ENCODE measurements around the gene OR5H1.
"Not testable (repeated sequence)": the region's sequence is repeated elsewhere in the genome, so short reads cannot be mapped to it uniquely, and the experiment has no call there.

Gene OR5H1

DNA sequence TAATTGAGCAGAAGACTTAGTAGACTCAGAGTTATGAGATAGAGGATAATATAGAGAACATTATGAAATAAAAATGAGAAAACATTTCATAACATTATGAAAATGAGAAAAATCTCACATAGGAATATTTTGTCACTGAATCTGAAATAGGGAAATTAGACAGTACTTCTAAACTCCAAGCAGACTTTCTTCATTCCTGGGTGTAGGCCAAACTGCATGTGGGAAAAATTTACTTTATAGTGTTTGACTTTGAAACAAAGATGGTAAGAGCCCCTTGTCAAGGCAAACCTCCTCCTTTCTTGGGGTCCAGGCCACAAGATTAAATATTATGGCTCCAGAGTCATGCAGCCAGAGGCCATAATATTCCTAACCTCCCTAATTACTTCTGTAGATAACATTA lies 10.0 kb downstream of the OR5H1 start:
- Histone ChIP-seq H3K27me3 (ENCODE audit: control insufficient read depth in 1 of 2, insufficient read depth in 2 of 2, low read length in 2 of 2) (no peaks in the 10 kb centered on the region), H3K9ac (ENCODE audit: low read length in 2 of 2) (no peak overlapping the region), H3K36me3 (ENCODE audit: control insufficient read depth in 2 of 2, insufficient read depth in 2 of 2, low read length in 2 of 2) (no peaks in the 10 kb centered on the region), H3K4me1 (ENCODE audit: control insufficient read depth, insufficient read depth, low read length) (no peaks in the 10 kb centered on the region), H3K9me3 (ENCODE audit: control insufficient read depth in 2 of 2, low read length in 2 of 2) (no peaks in the 10 kb centered on the region), H3K4me3 (ENCODE audit: low read length in 2 of 2) (no peak overlapping the region), H3K27ac (ENCODE audit: low read length) (no peak overlapping the region)

DNA sequence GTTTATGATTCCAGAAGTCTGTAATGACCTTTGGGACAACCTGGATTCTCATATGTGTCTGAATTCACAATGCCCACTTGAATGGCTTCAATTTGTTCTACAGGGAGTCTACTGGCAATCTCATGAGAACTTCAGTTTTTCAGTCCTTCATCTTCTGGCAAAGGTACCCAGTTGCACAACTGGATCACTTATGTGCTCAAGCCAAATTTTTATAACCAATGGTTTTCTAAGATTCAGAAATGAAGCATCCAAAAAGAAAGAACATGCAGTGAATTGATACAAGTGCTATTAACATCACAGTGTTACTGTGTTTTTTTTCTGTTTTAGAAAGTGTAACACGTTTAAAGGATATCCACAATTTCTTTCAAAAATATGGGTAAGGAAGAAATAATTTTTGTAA lies 16.7 kb downstream of the OR5H1 start, which contains the start of gene OR5H14:
OR5H14 (plus strand) TSS at position 301 of the 400 bp plus-strand sequence. CDS start 1,907 bp downstream, outside the sequence.
- Histone ChIP-seq H3K9me3 (ENCODE audit: control insufficient read depth in 2 of 2, low read length in 2 of 2) (no peaks in the 10 kb centered on the region), H3K36me3 (ENCODE audit: control insufficient read depth in 2 of 2, insufficient read depth in 2 of 2, low read length in 2 of 2) (no peaks in the 10 kb centered on the region), H3K4me3 (ENCODE audit: low read length in 2 of 2) (no peak within 1 kb of the TSS), H3K9ac (ENCODE audit: low read length in 2 of 2) (no peak within 1 kb of the TSS), H3K27ac (ENCODE audit: low read length) (no peak within 1 kb of the TSS), H3K4me1 (ENCODE audit: control insufficient read depth, insufficient read depth, low read length) (no peaks in the 10 kb centered on the region), H3K27me3 (ENCODE audit: control insufficient read depth in 1 of 2, insufficient read depth in 2 of 2, low read length in 2 of 2) (no peaks in the 10 kb centered on the region)

DNA sequence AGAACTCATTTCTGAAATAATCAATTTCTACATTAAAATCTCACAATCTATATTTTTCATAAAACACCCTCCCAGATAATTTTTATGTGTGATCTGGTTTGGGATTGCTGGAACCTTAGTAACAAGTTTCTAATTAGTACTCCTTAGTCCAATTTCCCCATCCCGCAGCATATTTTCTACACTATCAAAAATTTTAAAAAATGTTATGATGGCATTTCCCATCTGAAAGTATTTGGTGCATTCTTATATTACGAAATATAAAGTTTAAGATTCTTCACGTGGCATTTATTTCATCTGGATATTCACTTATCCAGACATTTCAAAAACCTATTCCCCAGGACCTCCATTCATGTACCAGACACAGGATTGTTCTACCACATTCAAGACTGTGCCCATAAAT lies 18.2 kb downstream of the OR5H1 start:
- H3K9ac ChIP-seq (ENCODE audit: low read length in 2 of 2): no peak overlapping the region
- no peaks in the 10 kb centered on the region for H3K27me3 ChIP-seq (ENCODE audit: control insufficient read depth in 1 of 2, insufficient read depth in 2 of 2, low read length in 2 of 2)
- H3K27ac ChIP-seq (ENCODE audit: low read length): no peak overlapping the region
- no peaks in the 10 kb centered on the region for H3K4me1 ChIP-seq (ENCODE audit: control insufficient read depth, insufficient read depth, low read length)
- no peak overlapping the region for H3K4me3 ChIP-seq (ENCODE audit: low read length in 2 of 2)
- H3K36me3 ChIP-seq (ENCODE audit: control insufficient read depth in 2 of 2, insufficient read depth in 2 of 2, low read length in 2 of 2): no peaks in the 10 kb centered on the region
- no peaks in the 10 kb centered on the region for H3K9me3 ChIP-seq (ENCODE audit: control insufficient read depth in 2 of 2, low read length in 2 of 2)

DNA sequence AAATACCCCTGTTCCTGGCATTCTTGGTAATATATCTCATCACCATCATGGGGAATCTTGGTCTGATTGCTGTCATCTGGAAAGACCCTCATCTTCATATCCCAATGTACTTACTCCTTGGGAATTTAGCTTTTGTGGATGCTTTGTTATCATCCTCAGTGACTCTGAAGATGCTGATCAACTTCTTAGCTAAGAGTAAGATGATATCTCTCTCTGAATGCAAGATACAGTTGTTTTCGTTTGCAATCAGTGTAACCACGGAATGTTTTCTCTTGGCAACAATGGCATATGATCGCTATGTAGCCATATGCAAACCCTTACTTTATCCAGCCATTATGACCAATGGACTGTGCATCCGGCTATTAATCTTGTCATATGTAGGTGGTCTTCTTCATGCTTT lies 18.9 kb downstream of the OR5H1 start:
- H3K4me1 ChIP-seq (ENCODE audit: control insufficient read depth, insufficient read depth, low read length); H3K27me3 ChIP-seq (ENCODE audit: control insufficient read depth in 1 of 2, insufficient read depth in 2 of 2, low read length in 2 of 2); H3K9me3 ChIP-seq (ENCODE audit: control insufficient read depth in 2 of 2, low read length in 2 of 2); H3K36me3 ChIP-seq (ENCODE audit: control insufficient read depth in 2 of 2, insufficient read depth in 2 of 2, low read length in 2 of 2); H3K4me3 ChIP-seq (ENCODE audit: low read length in 2 of 2); H3K9ac ChIP-seq (ENCODE audit: low read length in 2 of 2); H3K27ac ChIP-seq (ENCODE audit: low read length): not testable (repeated sequence)

DNA sequence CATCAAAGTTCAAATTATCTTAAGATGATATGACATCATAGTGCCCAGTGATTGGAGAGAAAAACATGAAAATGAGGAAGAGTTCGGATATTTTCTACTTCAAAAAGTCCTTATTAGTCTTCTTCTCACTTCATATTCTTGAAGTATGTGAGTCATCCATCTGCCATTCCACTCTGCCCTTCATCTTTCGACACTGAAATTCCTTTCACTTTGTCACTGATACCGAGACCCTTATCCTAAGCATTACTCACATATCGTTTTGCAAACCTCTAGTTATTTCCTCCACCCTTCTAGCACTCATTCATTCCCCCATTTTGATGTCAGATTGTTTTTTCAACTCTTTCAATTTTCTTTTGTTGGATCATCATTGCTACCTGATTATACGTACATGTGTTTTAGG lies 20.7 kb downstream of the OR5H1 start:
- H3K27me3 ChIP-seq (ENCODE audit: control insufficient read depth in 1 of 2, insufficient read depth in 2 of 2, low read length in 2 of 2): no peaks in the 10 kb centered on the region
- no peak overlapping the region for H3K9ac ChIP-seq (ENCODE audit: low read length in 2 of 2)
- H3K27ac ChIP-seq (ENCODE audit: low read length): no peak overlapping the region
- no peaks in the 10 kb centered on the region for H3K9me3 ChIP-seq (ENCODE audit: control insufficient read depth in 2 of 2, low read length in 2 of 2)
- no peak overlapping the region for H3K4me3 ChIP-seq (ENCODE audit: low read length in 2 of 2)
- H3K36me3 ChIP-seq (ENCODE audit: control insufficient read depth in 2 of 2, insufficient read depth in 2 of 2, low read length in 2 of 2): no peaks in the 10 kb centered on the region
- H3K4me1 ChIP-seq (ENCODE audit: control insufficient read depth, insufficient read depth, low read length): no peaks in the 10 kb centered on the region

DNA sequence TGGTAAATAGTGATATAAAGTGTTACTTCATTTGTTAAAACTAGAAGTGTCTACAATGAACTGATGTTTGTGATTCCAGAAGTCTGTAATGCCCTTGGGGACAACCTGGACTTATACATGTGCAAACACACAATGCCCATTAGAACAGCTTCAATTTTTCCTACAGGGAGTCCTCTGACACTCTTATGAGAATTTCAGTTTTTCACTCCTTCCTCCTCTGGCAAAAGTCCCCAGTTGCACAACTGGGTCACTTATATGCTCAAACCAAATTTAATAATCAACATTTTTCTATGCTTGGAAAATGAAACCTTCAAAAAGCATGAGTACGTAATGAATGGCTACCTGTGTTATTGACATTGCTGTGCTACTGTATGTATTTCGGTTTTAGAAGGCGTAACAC lies 35.9 kb downstream of the OR5H1 start, which contains the start of gene OR5H15:
OR5H15 (plus strand) TSS at position 301 of the 400 bp plus-strand sequence. CDS start 2,004 bp downstream, outside the sequence.
- Histone ChIP-seq H3K27me3 (ENCODE audit: control insufficient read depth in 1 of 2, insufficient read depth in 2 of 2, low read length in 2 of 2) (no peaks in the 10 kb centered on the region), H3K4me1 (ENCODE audit: control insufficient read depth, insufficient read depth, low read length) (no peaks in the 10 kb centered on the region), H3K4me3 (ENCODE audit: low read length in 2 of 2) (no peak within 1 kb of the TSS), H3K9me3 (ENCODE audit: control insufficient read depth in 2 of 2, low read length in 2 of 2) (no peaks in the 10 kb centered on the region), H3K27ac (ENCODE audit: low read length) (no peak within 1 kb of the TSS), H3K9ac (ENCODE audit: low read length in 2 of 2) (no peak within 1 kb of the TSS), H3K36me3 (ENCODE audit: control insufficient read depth in 2 of 2, insufficient read depth in 2 of 2, low read length in 2 of 2) (no peaks in the 10 kb centered on the region)

DNA sequence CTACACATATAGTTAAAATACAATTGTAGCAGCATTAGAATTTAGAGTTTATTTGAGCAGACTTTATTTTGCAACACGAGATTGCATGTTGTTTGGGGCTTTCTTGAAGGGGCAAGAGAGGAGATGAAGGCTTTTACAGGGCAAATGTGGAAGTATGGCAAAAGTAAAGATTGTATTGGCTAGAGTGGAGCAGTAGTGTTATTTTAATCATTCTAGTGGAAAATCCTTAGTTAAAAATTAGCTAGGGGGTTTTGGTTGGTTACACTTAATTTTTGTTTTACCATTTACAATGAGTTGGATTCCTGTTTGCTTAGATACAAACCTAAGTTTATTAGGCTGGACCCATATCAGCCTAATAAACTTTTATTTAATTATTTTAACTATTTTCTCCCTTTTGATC lies 40.5 kb downstream of the OR5H1 start:
- Histone ChIP-seq H3K27ac (ENCODE audit: low read length) (no peak overlapping the region), H3K36me3 (ENCODE audit: control insufficient read depth in 2 of 2, insufficient read depth in 2 of 2, low read length in 2 of 2) (no peaks in the 10 kb centered on the region), H3K9me3 (ENCODE audit: control insufficient read depth in 2 of 2, low read length in 2 of 2) (no peaks in the 10 kb centered on the region), H3K9ac (ENCODE audit: low read length in 2 of 2) (no peak overlapping the region), H3K27me3 (ENCODE audit: control insufficient read depth in 1 of 2, insufficient read depth in 2 of 2, low read length in 2 of 2) (no peaks in the 10 kb centered on the region), H3K4me1 (ENCODE audit: control insufficient read depth, insufficient read depth, low read length) (no peaks in the 10 kb centered on the region), H3K4me3 (ENCODE audit: low read length in 2 of 2) (no peak overlapping the region)

DNA sequence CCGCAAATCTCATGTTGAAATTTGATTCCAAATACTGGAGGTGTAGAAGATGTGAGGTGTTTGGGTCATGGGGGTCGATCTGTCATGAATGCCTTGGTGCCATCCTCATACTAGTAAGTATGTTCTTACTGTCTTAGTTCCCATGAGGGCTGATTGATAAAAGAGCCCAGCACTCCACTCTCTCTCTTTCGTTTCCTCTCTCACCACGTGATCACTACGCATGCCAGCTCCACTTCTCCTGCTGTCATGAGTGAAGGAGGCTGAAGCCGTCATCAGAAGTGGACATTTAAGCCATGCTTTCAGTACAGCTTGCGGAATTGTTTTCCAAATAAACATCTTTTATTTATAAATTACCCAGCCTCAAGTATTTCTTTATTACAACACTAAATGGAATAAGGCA lies 42.1 kb downstream of the OR5H1 start:
- no peaks in the 10 kb centered on the region for H3K27me3 ChIP-seq (ENCODE audit: control insufficient read depth in 1 of 2, insufficient read depth in 2 of 2, low read length in 2 of 2)
- no peaks in the 10 kb centered on the region for H3K4me1 ChIP-seq (ENCODE audit: control insufficient read depth, insufficient read depth, low read length)
- H3K9me3 ChIP-seq (ENCODE audit: control insufficient read depth in 2 of 2, low read length in 2 of 2): no peaks in the 10 kb centered on the region
- no peak overlapping the region for H3K4me3 ChIP-seq (ENCODE audit: low read length in 2 of 2)
- H3K36me3 ChIP-seq (ENCODE audit: control insufficient read depth in 2 of 2, insufficient read depth in 2 of 2, low read length in 2 of 2): no peaks in the 10 kb centered on the region
- no peak overlapping the region for H3K27ac ChIP-seq (ENCODE audit: low read length)
- H3K9ac ChIP-seq (ENCODE audit: low read length in 2 of 2): no peak overlapping the region

DNA sequence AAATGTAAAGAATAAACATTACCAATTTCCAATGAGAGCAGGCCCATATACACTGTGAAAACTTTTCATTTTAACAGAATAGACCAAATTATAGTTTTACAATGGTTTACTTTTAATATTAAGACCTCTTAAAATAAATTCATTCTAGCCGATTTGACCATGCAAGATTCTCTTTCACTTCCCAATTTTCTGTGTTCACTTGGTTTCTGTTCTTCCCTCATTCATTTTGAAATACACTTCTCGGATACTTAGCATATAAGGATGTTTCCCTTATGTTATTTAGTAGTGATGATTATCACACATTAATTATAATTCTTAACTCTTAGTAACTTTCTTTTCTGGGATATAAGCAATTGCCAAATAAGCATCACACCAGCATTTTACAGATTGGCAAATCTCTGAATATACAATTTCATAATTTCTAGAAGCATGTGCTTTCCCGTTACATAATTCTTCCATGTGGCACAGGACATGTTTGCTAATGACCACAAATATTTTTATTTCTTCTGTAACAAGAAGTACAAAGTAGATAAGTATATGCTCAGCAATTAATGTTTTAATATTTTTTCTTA lies 49.9 kb downstream of the OR5H1 start:
- H3K36me3 ChIP-seq (ENCODE audit: control insufficient read depth in 2 of 2, insufficient read depth in 2 of 2, low read length in 2 of 2): no peaks in the 10 kb centered on the region
- no peaks in the 10 kb centered on the region for H3K4me1 ChIP-seq (ENCODE audit: control insufficient read depth, insufficient read depth, low read length)
- no peaks in the 10 kb centered on the region for H3K27me3 ChIP-seq (ENCODE audit: control insufficient read depth in 1 of 2, insufficient read depth in 2 of 2, low read length in 2 of 2)
- no peak overlapping the region for H3K27ac ChIP-seq (ENCODE audit: low read length)
- H3K4me3 ChIP-seq (ENCODE audit: low read length in 2 of 2): no peak overlapping the region
- H3K9ac ChIP-seq (ENCODE audit: low read length in 2 of 2): no peak overlapping the region
- no peaks in the 10 kb centered on the region for H3K9me3 ChIP-seq (ENCODE audit: control insufficient read depth in 2 of 2, low read length in 2 of 2)

DNA sequence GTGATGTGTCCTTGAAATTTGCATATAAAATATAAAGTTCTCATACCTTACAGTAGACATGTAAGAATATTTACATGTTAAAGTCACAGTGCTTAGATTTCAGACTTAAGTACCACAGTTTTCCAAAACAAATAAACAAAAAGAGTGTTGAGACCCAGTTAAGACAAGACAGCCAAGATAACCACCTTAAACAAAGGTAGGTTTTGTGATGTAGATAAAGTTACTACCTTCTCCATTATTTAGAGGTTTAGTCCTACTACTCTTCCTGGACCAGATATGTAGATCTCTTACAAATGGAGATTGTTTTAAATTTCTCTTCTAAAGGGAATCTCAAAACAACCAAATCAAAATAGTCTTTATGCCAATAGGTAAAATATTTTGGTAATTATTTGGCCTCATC lies 51.7 kb downstream of the OR5H1 start:
- H3K9me3 ChIP-seq (ENCODE audit: control insufficient read depth in 2 of 2, low read length in 2 of 2): no peaks in the 10 kb centered on the region
- H3K4me3 ChIP-seq (ENCODE audit: low read length in 2 of 2): no peak overlapping the region
- no peak overlapping the region for H3K9ac ChIP-seq (ENCODE audit: low read length in 2 of 2)
- H3K36me3 ChIP-seq (ENCODE audit: control insufficient read depth in 2 of 2, insufficient read depth in 2 of 2, low read length in 2 of 2): no peaks in the 10 kb centered on the region
- H3K4me1 ChIP-seq (ENCODE audit: control insufficient read depth, insufficient read depth, low read length): no peaks in the 10 kb centered on the region
- no peak overlapping the region for H3K27ac ChIP-seq (ENCODE audit: low read length)
- no peaks in the 10 kb centered on the region for H3K27me3 ChIP-seq (ENCODE audit: control insufficient read depth in 1 of 2, insufficient read depth in 2 of 2, low read length in 2 of 2)

DNA sequence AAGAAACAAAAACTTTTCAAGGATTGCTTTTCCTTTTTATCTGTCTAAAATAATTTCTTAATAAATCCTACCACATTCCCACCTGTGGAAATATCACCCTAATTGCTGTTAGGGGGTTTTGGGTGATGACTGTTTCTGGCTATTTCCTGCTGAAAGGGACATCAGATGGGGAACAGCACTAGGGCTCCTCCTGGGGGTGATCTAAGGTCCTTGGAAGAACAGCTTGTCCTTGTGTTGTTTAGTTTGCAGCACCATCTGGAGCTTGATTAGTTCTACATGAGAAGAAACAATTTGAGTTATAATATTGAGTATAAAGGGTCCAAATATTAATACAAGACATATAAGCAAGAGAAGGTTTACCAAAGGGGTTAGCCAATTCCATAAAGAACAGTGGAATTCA lies 54.7 kb downstream of the OR5H1 start:
- no peak overlapping the region for H3K4me3 ChIP-seq (ENCODE audit: low read length in 2 of 2)
- no peaks in the 10 kb centered on the region for H3K4me1 ChIP-seq (ENCODE audit: control insufficient read depth, insufficient read depth, low read length)
- H3K27me3 ChIP-seq (ENCODE audit: control insufficient read depth in 1 of 2, insufficient read depth in 2 of 2, low read length in 2 of 2): no peaks in the 10 kb centered on the region
- H3K9ac ChIP-seq (ENCODE audit: low read length in 2 of 2): no peak overlapping the region
- no peak overlapping the region for H3K27ac ChIP-seq (ENCODE audit: low read length)
- H3K9me3 ChIP-seq (ENCODE audit: control insufficient read depth in 2 of 2, low read length in 2 of 2): no peaks in the 10 kb centered on the region
- no peaks in the 10 kb centered on the region for H3K36me3 ChIP-seq (ENCODE audit: control insufficient read depth in 2 of 2, insufficient read depth in 2 of 2, low read length in 2 of 2)

Measured in stomach smooth muscle (tissue), 2 donors.